D721Med (cell line): Measurements from ENCODE around the gene LTBP1.

Source experiments
- DNase-seq: peaks from one replicate; pipeline ENCODE4 v3.0.0; 2011; ENCODE audit warnings: low spot score; ENCODE audit not compliant: insufficient read length
- FAIRE-seq: peaks from 2 replicates; lab custom pipeline; 2011; peaks lifted over from hg19 to GRCh38; lab: Jason Lieb, UNC
- CTCF ChIP-seq: IDR thresholded peaks from 2 replicates; pipeline ENCODE4 v1.5.1; 2012; ENCODE audit warnings: mild to moderate bottlenecking, control low read depth; ENCODE audit not compliant: insufficient read depth; ENCODE audit errors: missing control alignments

The LTBP1 gene

GRCh38 chr2:33100921-33101320, 154.2 kb downstream of the LTBP1 start:
- no peak for TF ChIP-seq CTCF
- FAIRE-seq (no peak), DNase-seq (no peak)

DNA sequence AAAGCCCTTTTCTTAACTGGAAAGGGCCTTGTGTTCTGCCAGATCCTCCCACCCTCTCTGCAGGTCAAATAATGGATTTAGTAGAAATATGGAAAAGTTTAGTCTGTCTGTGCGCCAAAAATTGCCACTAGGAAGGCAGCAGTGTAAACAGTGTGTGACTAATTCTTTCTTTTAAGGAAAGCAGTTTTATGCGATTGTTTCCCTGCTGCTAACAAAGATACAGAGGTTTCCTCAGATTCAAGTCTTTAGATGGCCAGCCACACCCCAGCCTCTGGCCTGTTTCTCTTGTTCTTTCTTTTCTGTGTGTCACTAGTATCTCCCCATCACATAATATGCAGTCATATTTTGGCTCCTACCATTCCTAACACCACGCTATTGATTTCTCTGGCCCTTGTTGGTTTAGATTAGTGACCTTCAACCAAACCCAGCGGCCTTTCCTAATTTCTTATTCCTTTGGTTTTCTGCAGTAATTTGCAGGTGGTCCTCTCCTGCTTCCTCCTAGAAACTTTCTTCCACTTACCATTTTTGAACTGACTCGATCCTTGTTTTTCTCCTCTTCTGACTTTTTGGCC, 157.4 kb downstream of the LTBP1 start:
- no peak for DNase-seq
- FAIRE-seq, result no peak
- no peak for TF ChIP-seq CTCF

- FAIRE-seq (no peak), DNase-seq (no peak)
- no peak for TF ChIP-seq CTCF
Observed at GRCh38 chr2:33104726-33105125, 158.0 kb downstream of the LTBP1 start.

- DNase-seq (no peak), FAIRE-seq (no peak)
- TF ChIP-seq CTCF, result no peak
Observed at GRCh38 chr2:33106115-33106514, 159.4 kb downstream of the LTBP1 start.

DNA sequence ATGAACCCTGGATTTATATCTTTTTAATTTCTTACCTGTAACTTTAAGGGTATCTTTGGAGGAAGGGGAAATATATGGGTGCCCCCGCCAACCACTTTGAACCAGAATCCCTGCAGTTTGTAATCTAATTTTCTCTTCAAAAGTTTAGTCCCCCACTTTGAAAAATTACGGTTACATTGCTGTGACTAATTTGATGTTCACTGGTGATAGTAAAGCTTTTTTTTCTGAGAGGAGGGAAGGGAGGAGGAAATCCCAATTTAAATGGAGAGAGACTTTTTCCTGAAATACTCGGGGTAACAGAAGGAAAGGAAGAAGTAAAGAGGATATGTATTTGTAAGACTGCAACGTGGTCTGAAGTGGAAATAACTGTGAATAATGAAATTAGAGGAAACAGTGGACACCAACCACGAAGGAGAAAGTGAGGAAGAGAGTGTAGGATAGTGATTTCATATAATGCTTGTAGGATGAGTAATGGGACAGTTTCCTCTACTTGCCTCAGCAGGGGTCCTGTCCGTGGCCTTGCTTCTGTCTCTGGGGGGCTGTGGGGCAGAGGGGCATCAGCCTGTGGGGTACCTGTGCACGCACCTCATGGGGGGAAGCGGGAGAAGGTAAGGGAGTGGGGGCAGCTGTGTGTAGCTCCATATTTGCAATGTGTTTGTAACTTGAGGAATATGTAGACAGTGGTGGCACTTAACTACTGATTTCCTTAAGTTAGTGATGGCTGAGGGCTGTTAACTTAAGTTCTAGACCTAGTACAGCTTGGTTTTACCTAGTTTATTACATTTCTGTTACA, 161.1 kb downstream of the LTBP1 start:
- no peak for TF ChIP-seq CTCF
- DNase-seq (no peak), FAIRE-seq (no peak)

GRCh38 chr2:33108483-33109443, 162.0 kb downstream of the LTBP1 start:
- TF ChIP-seq CTCF, result no peak
- DNase-seq (no peak), FAIRE-seq (no peak)
